ENCODE data around the gene OR4D11. TPM values are rescaled to one million over a fixed set of nuclear protein-coding genes. Genes with fewer than 3 reads are reported as not detected.

OR4D11 gene
- total and polyA plus RNA-seq, 9 of the 15 experiments (the other 6 are each of a cell fraction or from before 2014, with no cell fraction given): not detected

DNA sequence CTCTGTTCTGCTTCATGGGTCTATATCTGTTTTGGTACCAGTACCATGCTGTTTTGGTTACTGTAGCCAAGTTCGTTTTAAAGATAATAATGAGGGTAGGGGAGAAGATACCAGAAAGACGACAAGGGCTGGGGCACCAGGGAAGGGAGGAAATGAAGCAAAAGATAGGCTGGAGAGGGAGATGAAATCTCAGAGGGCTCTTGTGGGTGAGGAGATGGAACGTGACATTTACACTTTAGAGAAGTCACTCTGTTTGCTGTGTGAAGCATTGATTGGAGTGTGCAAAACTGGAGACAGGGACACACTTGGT is 41.4 kb downstream of the OR4D11 start:
- Histone ChIP-seq H3K36me3 (ENCODE audit: control insufficient read depth, insufficient read depth, low read length) (no peaks in the 10 kb centered on the region; the same call in 2 of the 3 replicates), H3K27ac (ENCODE audit: extremely low read depth, low read depth, low read length) (peak overlapping the region; percentile 100), H3K9ac (ENCODE audit: insufficient read depth in 1 of 2, low read depth in 2 of 2, low read length in 2 of 2) (peak overlapping the region; percentile 92 to 100), H2AFZ (ENCODE audit: low read depth, low read length) (peak overlapping the region; percentile 54), H3K4me1 (replicated peaks in 1 of 2; ENCODE audit: control insufficient read depth in 2 of 2, insufficient read depth in 2 of 2, low read length in 2 of 2) (peaks cover 17 to 19% of the 10 kb centered on the region in 2 experiments; a peak in 3 of 5 replicates), H3K9me3 (replicated peaks; ENCODE audit: control insufficient read depth, insufficient read depth, low read depth, low read length) (no peaks in the 10 kb centered on the region; the same call in 1 of the 2 replicates), H4K20me1 (replicated peaks; ENCODE audit: control insufficient read depth, insufficient read depth, low read length) (no peaks in the 10 kb centered on the region), H3K79me2 (ENCODE audit: control insufficient read depth, insufficient read depth, low read length) (peaks cover 19% of the 10 kb centered on the region), H3K4me2 (ENCODE audit: insufficient read depth, low read length) (peak overlapping the region; percentile 98), H3K27me3 (ENCODE audit: control insufficient read depth in 2 of 2, insufficient read depth in 2 of 2, low read length in 2 of 2) (no peaks in the 10 kb centered on the region), H3K4me3 (peak overlapping the region; percentile 48), H3K9me1 (ENCODE audit: control insufficient read depth, insufficient read depth, low read length) (no peaks in the 10 kb centered on the region)
- ATAC-seq (peak; percentile 8), FAIRE-seq (no peak), DNase-seq (ENCODE audit: extremely low read depth in 1 of 4, low spot score in 3 of 4) (peak in 1 of 4 experiments; percentile 49)
- ChIA-PET POLR2A (no interaction called here), CTCF (ENCODE audit: low intra/inter-chr PET ratio) (no interaction called here)
- intact Hi-C loops (cut with micrococcal nuclease): loop anchor here (1.0 to 5.0 kb wide), 2 partner anchors 8 to 773 kb away; no protein-coding TSS in a partner anchor
- 0% methylated on average over 3 of the region's 3 CpGs for WGBS (ENCODE audit: insufficient coverage, low coverage, missing lambda C conversion rate)
- in situ Hi-C loops (cut with MboI): no loop called here
- no TSS peak for BruUV-seq (replicated peaks)
- TF ChIP-seq, protein P1, sequence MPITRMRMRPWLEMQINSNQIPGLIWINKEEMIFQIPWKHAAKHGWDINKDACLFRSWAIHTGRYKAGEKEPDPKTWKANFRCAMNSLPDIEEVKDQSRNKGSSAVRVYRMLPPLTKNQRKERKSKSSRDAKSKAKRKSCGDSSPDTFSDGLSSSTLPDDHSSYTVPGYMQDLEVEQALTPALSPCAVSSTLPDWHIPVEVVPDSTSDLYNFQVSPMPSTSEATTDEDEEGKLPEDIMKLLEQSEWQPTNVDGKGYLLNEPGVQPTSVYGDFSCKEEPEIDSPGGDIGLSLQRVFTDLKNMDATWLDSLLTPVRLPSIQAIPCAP (CRISPR knock-in tag; IDR thresholded peaks at IDR 0.05; ENCODE audit: borderline replicate concordance): no peak
- TF ChIP-seq TARDBP (IDR thresholded peaks at IDR 0.05) (no peak), DMBX1 (CRISPR knock-in tag; IDR thresholded peaks at IDR 0.05; ENCODE audit: borderline replicate concordance) (no peak; the same call in 1 of the 2 replicates), RBM14 (IDR thresholded peaks at IDR 0.05; ENCODE audit: borderline replicate concordance, insufficient read depth, low read depth, low read length) (no peak), ZNF436 (CRISPR knock-in tag; IDR thresholded peaks at IDR 0.05) (no peak), SMARCE1 (IDR thresholded peaks at IDR 0.05) (no peak), ETV5 (CRISPR knock-in tag; IDR thresholded peaks at IDR 0.05; ENCODE audit: low read depth) (no peak), MTA1 (IDR thresholded peaks at IDR 0.05; ENCODE audit: borderline replicate concordance) (peak; percentile 52; the same call in 1 of the 2 replicates), RCOR1 (IDR thresholded peaks at IDR 0.05; ENCODE audit: borderline replicate concordance in 1 of 2, low read depth in 2 of 2, low read length in 2 of 2) (peak in 1 of 2 experiments; percentile 74; a peak in 1 of 4 replicates), ARID2 (IDR thresholded peaks at IDR 0.05) (peak; percentile 63; the same call in 1 of the 2 replicates), PHB2 (IDR thresholded peaks at IDR 0.05; ENCODE audit: low read depth) (peak; percentile 39; the same call in 1 of the 2 replicates), MCM7 (IDR thresholded peaks at IDR 0.05) (no peak), MECOM (CRISPR knock-in tag; IDR thresholded peaks at IDR 0.05) (peak; percentile 39; the same call in 1 of the 2 replicates)
- TF ChIP-seq, protein P2, sequence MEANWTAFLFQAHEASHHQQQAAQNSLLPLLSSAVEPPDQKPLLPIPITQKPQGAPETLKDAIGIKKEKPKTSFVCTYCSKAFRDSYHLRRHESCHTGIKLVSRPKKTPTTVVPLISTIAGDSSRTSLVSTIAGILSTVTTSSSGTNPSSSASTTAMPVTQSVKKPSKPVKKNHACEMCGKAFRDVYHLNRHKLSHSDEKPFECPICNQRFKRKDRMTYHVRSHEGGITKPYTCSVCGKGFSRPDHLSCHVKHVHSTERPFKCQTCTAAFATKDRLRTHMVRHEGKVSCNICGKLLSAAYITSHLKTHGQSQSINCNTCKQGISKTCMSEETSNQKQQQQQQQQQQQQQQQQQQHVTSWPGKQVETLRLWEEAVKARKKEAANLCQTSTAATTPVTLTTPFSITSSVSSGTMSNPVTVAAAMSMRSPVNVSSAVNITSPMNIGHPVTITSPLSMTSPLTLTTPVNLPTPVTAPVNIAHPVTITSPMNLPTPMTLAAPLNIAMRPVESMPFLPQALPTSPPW (CRISPR knock-in tag; IDR thresholded peaks at IDR 0.05): no peak
- TF ChIP-seq, protein P3, sequence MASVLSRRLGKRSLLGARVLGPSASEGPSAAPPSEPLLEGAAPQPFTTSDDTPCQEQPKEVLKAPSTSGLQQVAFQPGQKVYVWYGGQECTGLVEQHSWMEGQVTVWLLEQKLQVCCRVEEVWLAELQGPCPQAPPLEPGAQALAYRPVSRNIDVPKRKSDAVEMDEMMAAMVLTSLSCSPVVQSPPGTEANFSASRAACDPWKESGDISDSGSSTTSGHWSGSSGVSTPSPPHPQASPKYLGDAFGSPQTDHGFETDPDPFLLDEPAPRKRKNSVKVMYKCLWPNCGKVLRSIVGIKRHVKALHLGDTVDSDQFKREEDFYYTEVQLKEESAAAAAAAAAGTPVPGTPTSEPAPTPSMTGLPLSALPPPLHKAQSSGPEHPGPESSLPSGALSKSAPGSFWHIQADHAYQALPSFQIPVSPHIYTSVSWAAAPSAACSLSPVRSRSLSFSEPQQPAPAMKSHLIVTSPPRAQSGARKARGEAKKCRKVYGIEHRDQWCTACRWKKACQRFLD (CRISPR knock-in tag; IDR thresholded peaks at IDR 0.05): 0 out of 2 replicates have a peak, but pooled peaks have one; percentile 23
- TF ChIP-seq, protein P4, sequence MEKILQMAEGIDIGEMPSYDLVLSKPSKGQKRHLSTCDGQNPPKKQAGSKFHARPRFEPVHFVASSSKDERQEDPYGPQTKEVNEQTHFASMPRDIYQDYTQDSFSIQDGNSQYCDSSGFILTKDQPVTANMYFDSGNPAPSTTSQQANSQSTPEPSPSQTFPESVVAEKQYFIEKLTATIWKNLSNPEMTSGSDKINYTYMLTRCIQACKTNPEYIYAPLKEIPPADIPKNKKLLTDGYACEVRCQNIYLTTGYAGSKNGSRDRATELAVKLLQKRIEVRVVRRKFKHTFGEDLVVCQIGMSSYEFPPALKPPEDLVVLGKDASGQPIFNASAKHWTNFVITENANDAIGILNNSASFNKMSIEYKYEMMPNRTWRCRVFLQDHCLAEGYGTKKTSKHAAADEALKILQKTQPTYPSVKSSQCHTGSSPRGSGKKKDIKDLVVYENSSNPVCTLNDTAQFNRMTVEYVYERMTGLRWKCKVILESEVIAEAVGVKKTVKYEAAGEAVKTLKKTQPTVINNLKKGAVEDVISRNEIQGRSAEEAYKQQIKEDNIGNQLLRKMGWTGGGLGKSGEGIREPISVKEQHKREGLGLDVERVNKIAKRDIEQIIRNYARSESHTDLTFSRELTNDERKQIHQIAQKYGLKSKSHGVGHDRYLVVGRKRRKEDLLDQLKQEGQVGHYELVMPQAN (IDR thresholded peaks at IDR 0.05; ENCODE audit: borderline replicate concordance): 0 out of 2 replicates have a peak, but pooled peaks have one; percentile 18
- TF ChIP-seq, protein P5, sequence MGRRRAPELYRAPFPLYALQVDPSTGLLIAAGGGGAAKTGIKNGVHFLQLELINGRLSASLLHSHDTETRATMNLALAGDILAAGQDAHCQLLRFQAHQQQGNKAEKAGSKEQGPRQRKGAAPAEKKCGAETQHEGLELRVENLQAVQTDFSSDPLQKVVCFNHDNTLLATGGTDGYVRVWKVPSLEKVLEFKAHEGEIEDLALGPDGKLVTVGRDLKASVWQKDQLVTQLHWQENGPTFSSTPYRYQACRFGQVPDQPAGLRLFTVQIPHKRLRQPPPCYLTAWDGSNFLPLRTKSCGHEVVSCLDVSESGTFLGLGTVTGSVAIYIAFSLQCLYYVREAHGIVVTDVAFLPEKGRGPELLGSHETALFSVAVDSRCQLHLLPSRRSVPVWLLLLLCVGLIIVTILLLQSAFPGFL (CRISPR knock-in tag; IDR thresholded peaks at IDR 0.05): peak; percentile 86; the same call in 1 of the 2 replicates

Data from K562 (cell line).